Neural crest cell (in vitro differentiated cells): Measurements from ENCODE around the gene TRAPPC1. TPM values are rescaled to one million over a fixed set of nuclear protein-coding genes. Genes with fewer than 3 reads are reported as not detected.

ENCODE experiments used
- DNase-seq: peaks from one replicate; pipeline ENCODE4 v3.0.0; 2021; ENCODE audit warnings: low read depth, mixed read lengths, low spot score
- H3K27ac Mint-ChIP-seq: one replicate; pipeline ENCODE4 v1.8.0; 2021; ENCODE audit warnings: mild to moderate bottlenecking, mixed read lengths; ENCODE audit not compliant: unreplicated experiment
- H3K27me3 Mint-ChIP-seq: 2 replicates; pipeline ENCODE4 v1.8.0; 2021; ENCODE audit warnings: low read depth, mild to moderate bottlenecking, mixed read lengths
- H3K36me3 Mint-ChIP-seq: 2 replicates; pipeline ENCODE4 v1.8.0; 2021; ENCODE audit warnings: low read depth, mild to moderate bottlenecking, mixed read lengths
- H3K4me1 Mint-ChIP-seq: 2 replicates; pipeline ENCODE4 v1.8.0; 2021; ENCODE audit warnings: mixed read lengths
- H3K4me3 Mint-ChIP-seq: one replicate; pipeline ENCODE4 v1.8.0; 2021; ENCODE audit warnings: mild to moderate bottlenecking, mixed read lengths
- H3K9me3 Mint-ChIP-seq: 2 replicates; pipeline ENCODE4 v1.8.0; 2021; ENCODE audit warnings: mixed read lengths
- CTCF ChIP-seq: fragments of 200-600 bp; sonication (generic); conservative IDR thresholded peaks from 2 replicates; pipeline ENCODE4 v1.5.0; 2021; ENCODE audit warnings: antibody characterized with exemption, mild to moderate bottlenecking
- long read RNA-seq: library from polyadenylated mRNA; unstranded; transcript quantifications from one replicate; pipeline ENCODE4 v2.0.0, GENCODE V29; 2020
- total RNA-seq: library from RNA; stranded (reverse); gene quantifications from 2 replicates; pipeline ENCODE4 v1.2.1, GENCODE V29; 2021

TRAPPC1 gene
- 129 and 145 TPM in 2 replicates for total RNA-seq
- long read RNA-seq, result 0 reads

GRCh38 chr17:7931709-7932482, at the start of gene TRAPPC1, which contains the start of gene CNTROB:
TRAPPC1 (minus strand) TSS chr17:7931946; CDS start chr17:7931829, 117 bp downstream.
CNTROB (plus strand) TSS chr17:7932206; CDS start chr17:7933080, 874 bp downstream.
- Mint-ChIP-seq H3K4me1 (peaks cover 50% of the 10 kb centered on the region), H3K27me3 (peaks cover 11% of the 10 kb centered on the region), H3K9me3 (no peaks in the 10 kb centered on the region), H3K27ac (peak within 1 kb of the TSS; percentile 99), H3K4me3 (peak within 1 kb of the TSS; percentile 99), H3K36me3 (peaks cover 2% of the 10 kb centered on the region)
- DNase-seq, result peak; percentile 97
- TF ChIP-seq CTCF, result no peak

- H3K9me3 Mint-ChIP-seq, result peaks cover 8% of the 10 kb centered on the region
- peaks cover 5% of the 10 kb centered on the region for H3K36me3 Mint-ChIP-seq
- peaks cover 39% of the 10 kb centered on the region for H3K27me3 Mint-ChIP-seq
- TF ChIP-seq CTCF, result no peak
- no peak overlapping the region for H3K27ac Mint-ChIP-seq
- no peaks in the 10 kb centered on the region for H3K4me1 Mint-ChIP-seq
- DNase-seq, result no peak
- H3K4me3 Mint-ChIP-seq, result no peak overlapping the region
These were observed 46.1 kb upstream of the TRAPPC1 start for GRCh38 chr17:7977805-7978204.

GRCh38 chr17:7977039-7977438, 45.3 kb upstream of the TRAPPC1 start:
- Mint-ChIP-seq H3K4me1 (no peaks in the 10 kb centered on the region), H3K27ac (no peak overlapping the region), H3K4me3 (no peak overlapping the region), H3K36me3 (peaks cover 5% of the 10 kb centered on the region), H3K27me3 (peaks cover 36% of the 10 kb centered on the region), H3K9me3 (peaks cover 8% of the 10 kb centered on the region)
- no peak for DNase-seq
- TF ChIP-seq CTCF, result no peak

- Mint-ChIP-seq H3K36me3 (peaks cover 5% of the 10 kb centered on the region), H3K9me3 (peaks cover 8% of the 10 kb centered on the region), H3K4me1 (no peaks in the 10 kb centered on the region), H3K27ac (no peak overlapping the region), H3K4me3 (no peak overlapping the region), H3K27me3 (peaks cover 34% of the 10 kb centered on the region)
- DNase-seq, result no peak
- no peak for TF ChIP-seq CTCF
These were observed 42.9 kb upstream of the TRAPPC1 start for GRCh38 chr17:7974638-7975131.

GRCh38 chr17:7972131-7972785, 40.5 kb upstream of the TRAPPC1 start:
- peaks cover 8% of the 10 kb centered on the region for H3K9me3 Mint-ChIP-seq
- peaks cover 31% of the 10 kb centered on the region for H3K27me3 Mint-ChIP-seq
- peak; percentile 48 for TF ChIP-seq CTCF
- no peaks in the 10 kb centered on the region for H3K4me1 Mint-ChIP-seq
- DNase-seq, result no peak
- H3K36me3 Mint-ChIP-seq, result peaks cover 5% of the 10 kb centered on the region
- no peak overlapping the region for H3K4me3 Mint-ChIP-seq
- H3K27ac Mint-ChIP-seq, result no peak overlapping the region
